HepG2 (cell line): ENCODE results near the gene TPTE. TPM values are rescaled to one million over a fixed set of nuclear protein-coding genes. Genes with fewer than 3 reads are reported as not detected.
"Not testable (repeated sequence)": the region's sequence is repeated elsewhere in the genome, so short reads cannot be mapped to it uniquely, and the experiment has no call there.

ENCODE experiments used
- ATAC-seq: fragments of 200-7000 bp; cut with Tn5 transposase; 3 replicates; pipeline ENCODE4 v1.9.1; 2020; ENCODE audit warnings: mild to moderate bottlenecking, moderate library complexity
- BruUV-seq: library from RNA; stranded (reverse); fragments of 400-500 nt; replicated peaks from 2 replicates; lab custom pipeline; 2021; lab: Mats Ljungman, UMichigan
- CTCF ChIA-PET: fragments of 300-600 bp; formaldehyde crosslinking; extraction: SDS; loops from one replicate; lab custom pipeline; 2021; ENCODE audit warnings: low total read pairs, inconsistent platforms, low intra/inter-chr PET ratio; lab: Yijun Ruan, JAX
- POLR2A ChIA-PET: fragments of 350-600 bp; sonication (Branson Sonifier 250); formaldehyde crosslinking; loops from one replicate; lab custom pipeline; 2020; ENCODE audit warnings: antibody characterized with exemption, inconsistent platforms; lab: Yijun Ruan, JAX
- DNase-seq: peaks from one replicate; pipeline ENCODE4 v3.0.0-alpha.2; 2015; ENCODE audit warnings: low spot score
- FAIRE-seq: peaks from 3 replicates; lab custom pipeline; 2011; peaks lifted over from hg19 to GRCh38; lab: Jason Lieb, UNC
- H2AFZ ChIP-seq: one replicate; pipeline ENCODE4 v1.6.1; 2011; ENCODE audit warnings: low read length, inconsistent platforms
- H3K27ac ChIP-seq: fragments of 300-600 bp; 3 replicates; pipeline ENCODE4 v1.8.0; 2011; ENCODE audit warnings: mixed run types, mild to moderate bottlenecking, mixed read lengths, low read length, inconsistent platforms; ENCODE audit not compliant: insufficient read depth; ENCODE audit errors: extremely low read length
- H3K27me3 ChIP-seq, 2 experiments: fragments of 200-600 bp in 1 of 2; 2 replicates in 1 of 2; 3 replicates in 1 of 2; pipeline versions ENCODE4 v1.6.0 to v1.8.0; 2011; ENCODE audit warnings: low read length in 2 of 2, mild to moderate bottlenecking in 2 of 2, moderate library complexity in 2 of 2, inconsistent platforms in 1 of 2; ENCODE audit not compliant: insufficient read depth in 2 of 2, control insufficient read depth in 1 of 2
- H3K36me3 ChIP-seq, 2 experiments: fragments of 200-600 bp in 1 of 2; replicated peaks in 1 of 2; 2 replicates in 1 of 2; 3 replicates in 1 of 2; pipeline versions ENCODE4 v1.5.1 to v1.8.0; 2011; ENCODE audit warnings: low read length in 2 of 2, inconsistent platforms in 1 of 2; ENCODE audit not compliant: insufficient read depth in 2 of 2, control insufficient read depth in 1 of 2
- H3K4me1 ChIP-seq: 2 replicates; pipeline ENCODE4 v1.5.1; 2012; ENCODE audit warnings: low read length, inconsistent platforms; ENCODE audit not compliant: insufficient read depth
- H3K4me2 ChIP-seq: 2 replicates; pipeline ENCODE4 v1.6.0; 2011; ENCODE audit warnings: low read depth, low read length, inconsistent platforms
- H3K4me3 ChIP-seq, 3 experiments: fragments of 200-600 bp in 1 of 3; sonication (generic), shearing (Covaris generic) in 1 of 3; replicated peaks in 1 of 3; 2 replicates each; pipeline ENCODE4 v1.5.1; 2011 to 2016; ENCODE audit warnings: low read length in 3 of 3, inconsistent platforms in 2 of 3, low read depth in 2 of 3, mild to moderate bottlenecking in 2 of 3, control low read depth in 1 of 3, mixed read lengths in 1 of 3; ENCODE audit not compliant: insufficient read depth in 1 of 3
- H3K79me2 ChIP-seq: one replicate; pipeline ENCODE4 v1.6.1; 2011; ENCODE audit warnings: low read length, inconsistent platforms; ENCODE audit not compliant: insufficient read depth
- H3K9ac ChIP-seq: 2 replicates; pipeline ENCODE4 v1.6.0; 2011; ENCODE audit warnings: mild to moderate bottlenecking, low read depth, low read length, inconsistent platforms; ENCODE audit not compliant: insufficient read depth
- H3K9me3 ChIP-seq: 2 replicates; pipeline ENCODE4 v1.5.1; 2012; ENCODE audit warnings: mild to moderate bottlenecking, low read length
- H4K20me1 ChIP-seq: 2 replicates; pipeline ENCODE4 v1.6.0; 2011; ENCODE audit warnings: inconsistent platforms, mild to moderate bottlenecking, low read length, moderate library complexity; ENCODE audit not compliant: insufficient read depth
- MAFF ChIP-seq: IDR thresholded peaks from 2 replicates; pipeline ENCODE4 v1.6.1; 2011; ENCODE audit warnings: low read depth, low read length, improper control_type of control experiment
- MAFK ChIP-seq, 2 experiments: IDR thresholded peaks in 1 of 2; conservative IDR thresholded peaks in 1 of 2; 2 replicates each; pipeline ENCODE4 v1.6.1; 2011; ENCODE audit warnings: improper control_type of control experiment in 2 of 2, low read length in 2 of 2
- WGBS: methylation state at CpG from one replicate; pipeline ENCODE4 v1.1.6; 2017; ENCODE audit warnings: low lambda C conversion rate; 5-methylcytosine and 5-hydroxymethylcytosine counted together
- in situ Hi-C: cut with HindIII; loops from 2 replicates; pipeline ENCODE4 v1.10.0; 2017; ENCODE audit warnings: low pct_unique_long_range_greater_than_20kb; ENCODE audit not compliant: extremely low pct_ligation_motif_present
- intact Hi-C: fragments of 100-400 bp; cut with micrococcal nuclease; formaldehyde crosslinking; loops from one replicate; pipeline ENCODE4 v1.10.0; 2022; ENCODE audit not compliant: unreplicated experiment
- polyA plus RNA-seq, 8 experiments: library from polyadenylated mRNA; depleted of rRNA in 3 of 8; stranded (reverse) in 7 of 8; unstranded in 1 of 8; fragments of >200 nt; fragmentation: Illumina TruSeq in 4 of 8; extraction: Trizol in 4 of 8; gene quantifications; 2 replicates each; pipeline versions ENCODE4 v1.2.1 to v1.2.3, GENCODE V29; 2011 to 2016; ENCODE audit warnings: low read depth in 4 of 8, missing spikeins in 1 of 8, mixed read lengths in 1 of 8; ENCODE audit not compliant: insufficient read depth in 1 of 8
- total RNA-seq, 5 experiments: library from RNA; depleted of rRNA; stranded (reverse); fragments of >200 nt; fragmentation: Illumina TruSeq; extraction: Trizol; gene quantifications; 2 replicates each; pipeline ENCODE4 v1.2.3, GENCODE V29; 2016; ENCODE audit warnings: low read depth in 1 of 5

Gene TPTE
- total and polyA plus RNA-seq, 2 of the 13 experiments (the other 11 are each of a cell fraction or from before 2014, with no cell fraction given): not detected

- H3K79me2 ChIP-seq, in situ Hi-C loops, intact Hi-C loops, FAIRE-seq, H3K4me2 ChIP-seq, H3K4me3 ChIP-seq, BruUV-seq, H3K4me1 ChIP-seq, H3K9ac ChIP-seq, ATAC-seq, H3K27me3 ChIP-seq, CTCF ChIA-PET, H3K27ac ChIP-seq, POLR2A ChIA-PET, H2AFZ ChIP-seq, H4K20me1 ChIP-seq, H3K36me3 ChIP-seq, DNase-seq: not testable (repeated sequence)
- TF ChIP-seq MAFF (peak; percentile 66), MAFK (conservative IDR thresholded peaks at IDR 0.05 in 1 of 2, IDR thresholded peaks at IDR 0.05 in 1 of 2; ENCODE audit: low read length in 2 of 2) (peak; percentile 13 to 63; a peak in 3 of 4 replicates)
- peaks cover 89% of the 10 kb centered on the region for H3K9me3 ChIP-seq
Measured at GRCh38 chr21:10578910-10579309, 57.5 kb downstream of the TPTE start.

GRCh38 chr21:10589115-10589514, 67.7 kb downstream of the TPTE start:
- POLR2A ChIA-PET, H3K4me2 ChIP-seq, CTCF ChIA-PET, H3K36me3 ChIP-seq, H3K27ac ChIP-seq, H3K9ac ChIP-seq, in situ Hi-C loops, FAIRE-seq, H3K4me1 ChIP-seq, H3K27me3 ChIP-seq, H3K79me2 ChIP-seq, DNase-seq, H3K4me3 ChIP-seq, intact Hi-C loops, H2AFZ ChIP-seq, H4K20me1 ChIP-seq, BruUV-seq, ATAC-seq: not testable (repeated sequence)
- WGBS: 0% methylated on average over 1 of the region's 1 CpG
- H3K9me3 ChIP-seq: peaks cover 92% of the 10 kb centered on the region

GRCh38 chr21:10607074-10607473, 85.7 kb downstream of the TPTE start:
- H3K36me3 ChIP-seq, FAIRE-seq, H2AFZ ChIP-seq, H3K9ac ChIP-seq, H3K27me3 ChIP-seq, H3K4me1 ChIP-seq, BruUV-seq, H4K20me1 ChIP-seq, H3K27ac ChIP-seq, H3K4me3 ChIP-seq, intact Hi-C loops, H3K79me2 ChIP-seq, POLR2A ChIA-PET, in situ Hi-C loops, DNase-seq, CTCF ChIA-PET, ATAC-seq, H3K4me2 ChIP-seq: not testable (repeated sequence)
- H3K9me3 ChIP-seq: peaks cover 94% of the 10 kb centered on the region
- 6% methylated on average over 7 of the region's 7 CpGs for WGBS

GRCh38 chr21:10614285-10614684, 92.9 kb downstream of the TPTE start:
- BruUV-seq, ATAC-seq, intact Hi-C loops: not testable (repeated sequence)

More at GRCh38 chr21:10614285-10614684, 92.9 kb downstream of the TPTE start:
- H3K36me3 ChIP-seq, H3K4me2 ChIP-seq, DNase-seq, CTCF ChIA-PET, in situ Hi-C loops, H3K79me2 ChIP-seq, H2AFZ ChIP-seq, H3K27me3 ChIP-seq, FAIRE-seq, H4K20me1 ChIP-seq, H3K4me3 ChIP-seq, H3K4me1 ChIP-seq, H3K27ac ChIP-seq, POLR2A ChIA-PET, H3K9ac ChIP-seq: not testable (repeated sequence)
- peaks cover 90% of the 10 kb centered on the region for H3K9me3 ChIP-seq
- WGBS: 27% methylated on average over 6 of the region's 6 CpGs
